Measurements from ENCODE around the gene MAGI1. TPM values are rescaled to one million over a fixed set of nuclear protein-coding genes. Genes with fewer than 3 reads are reported as not detected.

MAGI1 gene
- polyA plus RNA-seq, 1 donor: 14.9 TPM

- DNase-seq: no peak
These were observed 642.6 kb downstream of the MAGI1 start for GRCh38 chr3:65396078-65396477.

GRCh38 chr3:65391068-65391467, 647.6 kb downstream of the MAGI1 start:
- DNase-seq: no peak

GRCh38 chr3:65385805-65386204, 652.9 kb downstream of the MAGI1 start:
- DNase-seq: no peak

DNA sequence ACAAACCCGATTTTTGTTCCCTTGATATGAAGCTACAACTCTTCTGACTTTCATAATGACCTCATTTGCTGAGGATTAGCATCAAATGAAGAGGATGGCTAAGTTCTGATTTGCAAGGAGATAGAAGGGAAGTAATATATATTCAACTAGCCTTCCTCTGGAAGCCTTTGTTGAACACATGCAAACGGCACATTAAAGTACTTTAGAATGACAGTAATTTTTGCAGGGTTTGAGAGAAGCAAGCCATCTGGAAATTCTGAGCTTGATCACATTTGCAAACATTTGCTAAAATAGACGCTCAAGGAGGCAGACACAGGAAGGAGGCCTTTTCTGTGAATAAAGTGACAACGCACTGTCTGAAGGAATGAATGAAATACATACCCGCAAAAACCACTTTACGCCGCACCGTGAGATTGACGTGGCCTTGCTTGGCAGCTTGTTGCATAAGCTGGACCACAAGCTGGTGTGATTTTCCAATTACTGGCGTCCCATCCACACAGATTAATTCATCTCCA, 657.2 kb downstream of the MAGI1 start:
- DNase-seq: no peak

DNA sequence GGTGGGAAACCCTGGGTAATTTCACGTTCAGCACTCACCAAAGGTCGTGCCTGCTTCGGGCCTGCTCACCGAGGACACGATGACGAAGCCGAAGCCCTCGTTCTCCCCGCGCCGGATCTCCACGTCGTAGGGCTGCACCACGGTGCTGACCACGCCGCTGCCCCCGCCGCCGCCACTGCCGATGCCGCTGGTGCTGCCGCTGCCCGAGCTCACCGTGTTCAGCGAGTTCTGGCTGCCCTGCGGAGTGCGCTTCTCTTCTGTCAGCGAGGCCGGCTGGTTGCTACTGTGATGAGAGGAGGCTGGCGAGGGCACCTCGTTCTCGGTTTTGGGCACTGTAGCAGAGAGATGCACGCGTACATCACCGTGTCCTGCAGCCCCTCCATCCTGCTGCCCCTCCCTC, 659.5 kb downstream of the MAGI1 start:
- no peak for DNase-seq

GRCh38 chr3:65377637-65378036, 661.1 kb downstream of the MAGI1 start:
- DNase-seq: no peak

GRCh38 chr3:65376426-65376825, 662.3 kb downstream of the MAGI1 start:
- DNase-seq: no peak

GRCh38 chr3:65371053-65371452, 667.7 kb downstream of the MAGI1 start:
- DNase-seq: no peak

GRCh38 chr3:65368866-65369265, 669.9 kb downstream of the MAGI1 start:
- no peak for DNase-seq

GRCh38 chr3:65362688-65363087, 676.0 kb downstream of the MAGI1 start:
- no peak for DNase-seq

DNA sequence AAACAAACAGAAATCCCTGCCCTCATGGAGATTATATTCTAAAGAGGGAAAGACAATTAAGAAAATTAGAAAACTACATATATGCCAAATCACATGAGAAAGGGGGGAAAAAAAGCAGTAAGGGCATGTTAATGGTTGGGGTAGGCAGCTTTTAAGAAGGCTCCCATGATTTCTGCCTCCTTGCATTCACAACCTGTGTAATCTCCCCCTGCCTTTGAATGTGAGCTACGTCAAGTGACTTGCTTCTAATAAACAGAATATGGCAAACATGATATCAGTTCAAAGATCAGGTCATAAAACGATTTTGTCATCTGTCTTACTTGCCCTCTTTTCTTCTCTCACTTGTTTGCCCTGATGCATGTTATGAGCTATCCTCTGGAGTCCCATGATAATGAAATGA, 677.3 kb downstream of the MAGI1 start:
- no peak for DNase-seq

GRCh38 chr3:65356331-65357248, 682.1 kb downstream of the MAGI1 start:
- DNase-seq: no peak

DNA sequence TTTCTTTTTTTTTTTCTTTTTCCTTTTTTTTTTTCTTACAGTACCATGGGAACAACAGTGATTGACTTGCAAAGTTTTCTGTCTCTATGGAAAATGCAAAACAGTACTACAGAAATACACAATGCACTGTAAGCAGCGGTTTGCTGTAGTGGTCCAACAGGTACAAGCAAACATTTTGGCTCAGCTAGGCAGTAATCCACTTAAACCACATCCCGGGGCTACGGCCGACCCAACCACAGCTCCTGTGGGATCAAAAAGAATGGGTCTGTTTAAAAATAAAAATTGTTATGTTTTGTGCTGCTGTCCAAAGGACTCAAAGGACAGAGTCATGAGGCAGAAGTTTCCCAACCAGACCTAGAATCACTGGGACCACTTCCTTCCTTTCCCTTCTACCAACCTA, 683.8 kb downstream of the MAGI1 start:
- DNase-seq: no peak

- DNase-seq: no peak
These were observed 685.8 kb downstream of the MAGI1 start for GRCh38 chr3:65352951-65353350.

- DNase-seq: no peak
These were observed 687.0 kb downstream of the MAGI1 start for GRCh38 chr3:65351753-65352152.

GRCh38 chr3:65350801-65351476, 687.8 kb downstream of the MAGI1 start:
- no peak for DNase-seq

GRCh38 chr3:65348398-65348995, 690.2 kb downstream of the MAGI1 start:
- DNase-seq: no peak

GRCh38 chr3:65347166-65347565, 691.6 kb downstream of the MAGI1 start:
- no peak for DNase-seq

GRCh38 chr3:65344846-65345245, 693.9 kb downstream of the MAGI1 start:
- DNase-seq: no peak

- no peak for DNase-seq
These were observed 694.3 kb downstream of the MAGI1 start for GRCh38 chr3:65344444-65344843.

DNA sequence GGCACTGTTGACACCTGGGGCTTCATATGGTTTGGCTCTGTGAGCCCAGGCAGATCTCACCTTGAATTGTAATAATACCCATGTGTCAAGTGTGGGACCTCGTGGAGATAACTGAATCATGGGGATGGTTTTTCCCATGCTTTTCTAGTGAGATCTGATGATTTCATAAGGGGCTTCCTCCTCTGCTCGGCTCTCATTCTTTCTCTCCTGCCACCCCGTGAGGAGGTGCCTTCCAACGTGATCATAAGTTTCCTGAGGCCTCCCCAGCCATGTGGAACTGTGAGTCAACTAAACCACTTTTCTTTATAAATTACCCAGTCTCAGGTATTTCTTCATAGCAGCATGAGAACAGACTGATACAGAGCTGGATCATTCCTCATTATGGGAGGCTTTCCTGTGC, 695.0 kb downstream of the MAGI1 start:
- no peak for DNase-seq

- DNase-seq: no peak
These were observed 695.7 kb downstream of the MAGI1 start for GRCh38 chr3:65343026-65343425.

- no peak for DNase-seq
These were observed 696.5 kb downstream of the MAGI1 start for GRCh38 chr3:65342084-65342683.

Measured in hindlimb muscle (tissue), 1 donor.